ENCODE results near the gene NPHP1.
A peak's percentile ranks its signal among the peaks of the same experiment; 100 is the strongest.
"Not testable (repeated sequence)": the region's sequence is repeated elsewhere in the genome, so short reads cannot be mapped to it uniquely, and the experiment has no call there.

Gene NPHP1

DNA sequence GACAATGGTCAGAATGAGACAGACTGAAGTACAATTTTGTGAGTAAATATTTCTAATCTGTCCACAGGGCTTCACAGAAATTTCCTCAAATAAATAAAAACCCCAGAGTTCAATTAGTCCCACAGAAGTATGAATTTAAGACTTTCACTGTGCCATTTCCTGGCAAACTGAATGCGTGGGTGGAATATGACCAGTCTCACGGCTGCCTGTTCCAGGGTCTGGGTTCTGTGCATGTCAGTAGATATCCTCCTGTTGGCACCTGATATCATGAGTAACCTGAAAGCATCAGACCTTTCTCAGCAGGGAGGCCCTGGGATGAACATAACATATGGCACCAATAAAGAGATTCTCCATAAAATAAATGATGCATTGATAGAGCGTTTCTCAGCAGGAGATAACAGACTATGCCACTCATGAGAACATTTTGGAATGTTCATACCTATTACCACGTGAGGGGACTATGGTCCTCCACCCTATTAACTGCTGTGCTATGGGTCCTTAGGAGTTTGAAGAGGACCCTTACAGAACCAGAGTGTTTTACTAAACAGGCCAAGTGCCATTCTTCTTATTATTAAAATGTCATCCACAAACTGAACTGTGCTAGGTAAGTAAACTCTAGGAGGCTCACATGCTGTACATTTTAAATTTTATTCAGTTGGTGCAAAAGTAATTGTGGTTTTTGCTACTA, 78.6 kb downstream of the NPHP1 start:
- DNase-seq = no peak

DNA sequence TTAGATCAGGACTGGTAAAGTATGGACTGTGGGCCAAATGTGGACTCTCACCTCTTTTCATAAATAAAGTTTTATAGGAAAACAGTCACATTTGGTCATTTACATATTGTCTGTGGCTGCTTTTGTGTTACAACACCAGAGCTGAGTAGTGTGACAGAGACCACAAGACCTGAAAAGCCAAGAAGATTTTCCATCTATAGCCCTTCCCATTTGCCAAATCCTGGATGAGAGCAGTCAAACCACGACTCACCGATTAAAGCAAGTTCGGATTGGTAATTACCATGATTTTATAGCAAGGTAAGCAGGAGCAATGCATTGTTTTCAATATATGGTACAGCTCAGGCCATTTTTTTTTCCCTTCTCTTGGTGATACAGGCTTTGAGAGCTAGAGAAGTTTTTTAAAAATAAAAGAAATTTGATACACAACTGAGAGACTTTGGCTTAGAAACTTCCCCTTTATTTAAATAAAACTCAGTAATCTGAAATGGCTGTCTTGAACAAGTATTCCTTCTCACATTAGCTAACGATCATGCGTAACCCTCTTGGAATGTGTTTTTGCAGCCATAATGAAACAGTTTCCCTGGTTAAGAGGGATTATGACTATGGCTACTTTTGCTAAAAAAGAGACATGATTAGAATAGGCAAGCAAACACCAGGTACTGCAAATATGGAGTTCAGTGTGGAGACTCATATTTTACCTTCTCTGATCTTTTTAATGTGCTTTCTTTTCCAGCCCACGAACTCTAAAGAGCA, 79.7 kb downstream of the NPHP1 start:
- no peak for DNase-seq

DNA sequence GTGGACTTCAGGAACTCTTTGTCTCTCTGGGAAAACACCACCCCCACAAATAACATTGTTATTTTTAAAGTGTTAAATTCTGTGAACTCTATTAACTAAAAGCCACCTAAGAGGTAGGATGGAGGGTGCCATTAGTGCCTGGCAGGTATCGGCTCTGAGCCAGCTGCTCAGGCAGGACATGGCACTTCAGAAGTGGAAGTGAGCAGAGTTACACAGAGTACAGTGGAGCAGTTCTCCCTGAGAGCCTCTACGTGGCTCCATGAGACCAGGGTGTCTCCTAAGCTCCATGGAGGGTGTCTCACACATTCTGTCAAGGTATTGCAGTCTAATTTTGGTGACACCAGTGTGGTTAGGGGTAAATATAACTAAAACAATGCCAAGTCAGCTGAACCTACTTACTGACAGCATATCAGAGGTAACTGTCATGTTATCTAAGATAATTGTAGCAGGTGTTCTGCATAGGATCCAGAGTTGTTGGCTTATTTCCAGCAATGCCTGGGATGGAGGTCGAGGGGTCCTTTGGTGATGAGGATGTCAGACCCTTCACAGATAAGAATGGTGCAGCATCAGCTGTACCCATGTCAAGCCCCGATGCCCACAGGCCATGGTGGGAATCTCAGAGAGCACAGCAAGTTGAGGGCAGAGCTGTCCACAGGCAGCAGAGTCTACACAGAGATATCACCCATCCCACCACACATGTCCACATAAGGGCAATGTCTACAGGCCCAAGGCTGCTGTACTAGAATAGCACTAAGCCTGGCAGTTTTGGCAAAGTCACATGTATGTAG, 80.6 kb downstream of the NPHP1 start:
- no peak for DNase-seq

DNA sequence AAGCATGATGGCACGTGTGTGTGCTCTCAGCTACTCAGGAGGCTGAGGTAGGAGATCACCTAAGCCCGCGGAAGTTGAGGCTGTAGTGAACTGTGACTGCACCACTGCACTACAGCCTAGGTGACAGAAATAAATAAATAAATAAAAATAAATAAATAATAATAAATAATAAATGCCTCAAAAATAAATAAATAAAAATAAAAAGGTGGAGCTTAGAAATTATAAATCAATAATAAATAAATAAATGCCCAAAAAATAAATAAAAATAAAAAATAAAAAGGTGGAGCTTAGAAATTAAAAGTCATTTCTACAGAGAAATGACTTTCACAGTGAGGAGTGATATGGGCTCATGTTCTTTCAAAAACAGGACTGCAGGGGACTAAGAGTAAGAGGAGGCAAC, 83.2 kb downstream of the NPHP1 start:
- no peak for DNase-seq

DNA sequence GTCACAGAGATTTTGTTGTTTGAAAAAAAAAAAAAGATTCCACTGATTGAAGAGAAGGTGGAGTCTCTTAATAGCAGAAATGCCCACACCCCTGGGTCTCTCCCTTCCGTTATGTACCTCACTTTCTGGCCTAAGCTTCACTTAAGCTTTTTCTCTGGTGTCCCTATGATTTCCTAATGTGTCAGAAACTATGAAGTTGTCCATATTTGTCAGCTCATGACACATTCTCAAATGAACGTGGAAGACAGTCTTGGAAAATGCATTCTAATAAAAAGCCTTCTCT, 83.8 kb downstream of the NPHP1 start:
- no peak for DNase-seq

DNA sequence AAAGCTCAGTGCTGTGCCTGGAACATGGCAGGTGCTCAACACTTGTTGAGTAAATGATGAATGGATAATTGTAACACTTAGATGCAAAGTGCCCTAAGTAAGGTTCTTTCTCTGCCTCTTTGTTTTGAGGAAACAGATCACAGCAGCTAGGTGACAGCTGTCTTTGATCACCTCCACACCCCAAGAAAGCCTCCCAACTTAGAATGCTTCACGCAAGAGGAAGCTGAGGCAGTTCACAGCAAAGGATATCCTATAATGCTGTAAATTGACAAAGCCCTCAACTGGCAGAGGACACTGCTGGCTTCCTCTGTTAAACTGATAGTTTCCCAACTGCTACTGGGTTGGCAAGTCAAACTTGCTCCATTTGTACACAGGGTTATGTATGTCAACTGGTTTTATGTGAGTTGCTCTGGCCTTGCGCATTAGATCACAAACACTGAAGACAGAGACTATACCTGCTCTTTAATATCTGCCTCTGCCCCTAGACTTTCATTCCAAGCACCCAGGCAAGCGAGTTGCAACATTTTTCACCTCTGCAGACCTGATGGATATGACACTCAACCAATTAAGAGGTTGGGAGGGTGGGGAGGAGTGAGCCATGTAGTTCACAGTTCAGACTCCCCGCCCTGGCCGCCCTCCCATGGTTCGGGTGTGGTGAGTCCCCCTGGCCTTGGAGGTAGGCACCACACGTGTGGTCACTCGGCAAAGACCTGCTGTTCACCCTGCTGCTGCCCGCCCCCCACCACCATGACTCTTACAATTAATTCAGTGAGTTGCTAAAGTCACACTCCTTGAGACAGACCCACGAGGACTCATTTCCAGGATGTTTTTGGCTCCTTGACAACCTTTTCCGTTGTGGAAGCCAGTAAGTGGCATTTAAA, 84.4 kb downstream of the NPHP1 start:
- no peak for DNase-seq

DNA sequence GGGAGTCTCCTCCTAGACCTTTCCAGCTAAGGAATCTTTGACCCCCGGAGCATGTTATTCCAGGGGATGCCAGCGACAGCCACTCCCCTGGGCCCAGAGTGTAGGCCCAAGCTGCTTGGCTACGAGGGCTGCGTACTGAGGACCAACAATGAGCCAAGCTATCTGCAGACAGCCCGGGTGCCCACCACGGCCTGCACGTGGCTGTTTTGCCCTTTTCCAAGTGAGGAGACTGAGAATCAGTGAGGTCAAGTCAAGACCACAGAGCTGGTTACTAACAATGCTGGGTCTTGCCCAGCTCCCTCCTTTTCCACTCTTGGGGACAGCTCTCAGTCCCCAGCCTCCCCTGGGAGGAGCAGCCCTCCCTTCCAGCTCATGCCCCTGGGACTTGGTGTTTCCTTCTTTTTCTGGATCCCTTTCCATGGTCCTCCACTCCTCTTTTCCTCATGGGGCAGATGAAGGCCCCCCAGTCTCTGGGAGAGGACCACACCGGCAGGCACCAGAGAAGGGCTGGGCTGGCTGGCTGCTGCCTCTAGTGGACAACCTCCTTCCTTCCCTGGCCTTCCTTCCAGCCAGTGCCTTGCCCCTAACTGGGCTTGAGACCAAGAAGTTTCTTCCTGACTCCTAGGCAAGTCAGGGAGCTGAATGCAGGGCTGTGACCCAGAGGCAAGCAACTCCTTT, 88.6 kb downstream of the NPHP1 start:
- DNase-seq = no peak

DNA sequence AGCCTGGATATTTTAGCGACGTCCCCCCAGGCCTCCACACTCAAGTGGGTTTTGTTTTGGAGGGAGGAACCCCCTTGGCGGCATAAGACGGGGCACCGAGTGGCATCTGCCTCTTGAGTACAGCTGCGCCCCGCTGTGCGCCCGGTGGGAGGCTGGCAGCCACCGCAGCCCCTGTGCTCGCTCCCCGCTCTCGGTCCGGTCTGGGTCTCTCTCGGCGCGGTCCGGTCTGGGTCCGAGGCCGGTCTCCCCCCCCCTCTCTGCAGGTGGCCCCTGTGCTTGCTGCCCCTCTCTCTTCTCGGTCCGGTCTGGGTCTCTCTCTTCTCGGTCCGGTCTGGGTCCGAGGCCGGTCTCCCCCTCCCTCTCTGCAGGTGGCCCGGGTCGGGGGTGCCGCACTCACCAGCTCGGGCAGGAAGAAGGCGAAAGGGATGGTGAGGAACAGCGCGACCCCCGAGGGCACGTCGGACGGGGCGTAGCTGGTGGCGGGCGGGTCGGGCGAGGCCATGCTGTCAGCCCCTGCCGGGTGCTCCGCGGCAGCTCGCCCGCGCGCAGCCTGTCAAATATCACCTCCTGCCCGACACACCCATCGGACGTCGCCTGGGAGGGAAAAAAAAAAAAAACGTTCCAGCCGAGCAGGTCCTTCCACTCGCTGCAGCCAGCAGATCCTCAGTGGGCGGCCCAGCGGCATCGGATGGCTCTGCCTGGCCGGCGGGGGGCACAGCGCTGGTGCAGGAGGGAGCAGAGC, 89.4 kb downstream of the NPHP1 start, which contains the start of gene MALL:
TSS of gene MALL (minus strand) at position 532 of the 742 bp plus-strand sequence. CDS start at position 502, 30 bp downstream.
- DNase-seq = no peak

DNA sequence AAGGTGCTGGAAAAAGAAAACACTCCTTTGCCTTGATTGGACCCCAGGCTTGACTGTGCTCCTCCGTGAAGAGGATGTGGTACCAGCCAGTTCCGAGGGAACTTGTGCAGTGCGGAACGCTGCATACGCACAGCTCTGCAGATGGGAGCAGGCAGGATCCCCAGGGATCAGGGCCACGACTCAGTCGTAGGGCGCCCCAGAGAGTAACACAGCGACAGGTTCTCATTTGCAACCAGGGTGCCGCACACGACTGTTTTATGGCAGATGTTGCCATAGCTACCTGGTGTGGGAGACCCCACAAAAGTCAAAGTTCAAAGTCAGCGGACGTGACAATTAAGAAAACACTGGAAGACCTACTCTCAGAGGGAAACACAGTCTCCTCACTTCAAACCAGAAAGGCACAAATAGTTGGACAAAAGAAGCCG, 90.0 kb downstream of the NPHP1 start:
- no peak for DNase-seq

DNA sequence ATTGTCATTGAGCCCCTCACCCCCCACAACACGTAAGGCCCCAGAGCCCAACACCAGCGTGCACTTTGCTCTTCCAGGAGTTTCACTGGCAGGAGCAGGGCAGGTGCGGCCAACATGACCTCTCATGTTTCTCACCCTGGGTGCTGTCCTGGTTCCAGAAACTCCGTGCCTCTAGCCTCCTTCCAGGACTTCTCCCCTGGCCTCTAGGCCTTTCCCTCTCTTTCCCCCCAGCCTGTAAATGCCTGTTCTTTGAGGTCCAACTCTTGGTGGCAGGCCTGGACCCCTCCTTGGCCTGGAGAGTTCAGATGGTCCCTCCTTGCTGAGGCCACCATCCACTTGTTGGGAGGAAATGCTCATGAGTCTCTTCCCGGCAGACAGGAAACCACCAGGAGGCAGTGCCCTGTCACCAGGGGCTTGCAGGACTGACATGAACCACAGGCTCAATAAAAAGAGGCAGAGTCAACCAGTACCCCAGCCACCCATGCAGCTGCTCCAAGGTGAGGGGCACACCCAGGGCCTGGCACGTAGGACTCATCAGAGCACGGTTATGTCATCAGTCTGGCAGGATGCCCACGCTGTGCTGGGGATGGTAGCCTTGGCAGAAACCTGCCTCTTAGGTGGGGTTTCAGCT, 90.7 kb downstream of the NPHP1 start:
- no peak for DNase-seq

DNA sequence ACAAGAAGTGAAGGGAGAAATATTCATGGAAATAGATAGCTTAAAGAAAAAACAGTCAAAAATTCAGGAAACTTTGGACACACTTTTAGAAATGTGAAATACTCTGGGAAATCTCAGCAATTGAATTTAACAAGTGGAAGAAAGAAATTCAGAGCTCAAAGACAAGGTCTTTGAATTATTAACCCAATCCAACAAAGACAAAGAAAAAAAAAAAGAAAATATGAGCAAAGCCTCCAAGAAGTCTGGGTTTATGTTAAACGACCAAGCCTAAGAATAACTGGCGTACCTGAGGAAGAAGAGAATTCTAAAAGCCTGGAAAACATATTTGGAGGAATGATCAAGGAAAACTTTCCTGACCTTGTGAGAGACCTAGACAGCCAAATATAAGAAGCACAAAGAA, 96.5 kb downstream of the NPHP1 start:
- not testable (repeated sequence) for DNase-seq

DNA sequence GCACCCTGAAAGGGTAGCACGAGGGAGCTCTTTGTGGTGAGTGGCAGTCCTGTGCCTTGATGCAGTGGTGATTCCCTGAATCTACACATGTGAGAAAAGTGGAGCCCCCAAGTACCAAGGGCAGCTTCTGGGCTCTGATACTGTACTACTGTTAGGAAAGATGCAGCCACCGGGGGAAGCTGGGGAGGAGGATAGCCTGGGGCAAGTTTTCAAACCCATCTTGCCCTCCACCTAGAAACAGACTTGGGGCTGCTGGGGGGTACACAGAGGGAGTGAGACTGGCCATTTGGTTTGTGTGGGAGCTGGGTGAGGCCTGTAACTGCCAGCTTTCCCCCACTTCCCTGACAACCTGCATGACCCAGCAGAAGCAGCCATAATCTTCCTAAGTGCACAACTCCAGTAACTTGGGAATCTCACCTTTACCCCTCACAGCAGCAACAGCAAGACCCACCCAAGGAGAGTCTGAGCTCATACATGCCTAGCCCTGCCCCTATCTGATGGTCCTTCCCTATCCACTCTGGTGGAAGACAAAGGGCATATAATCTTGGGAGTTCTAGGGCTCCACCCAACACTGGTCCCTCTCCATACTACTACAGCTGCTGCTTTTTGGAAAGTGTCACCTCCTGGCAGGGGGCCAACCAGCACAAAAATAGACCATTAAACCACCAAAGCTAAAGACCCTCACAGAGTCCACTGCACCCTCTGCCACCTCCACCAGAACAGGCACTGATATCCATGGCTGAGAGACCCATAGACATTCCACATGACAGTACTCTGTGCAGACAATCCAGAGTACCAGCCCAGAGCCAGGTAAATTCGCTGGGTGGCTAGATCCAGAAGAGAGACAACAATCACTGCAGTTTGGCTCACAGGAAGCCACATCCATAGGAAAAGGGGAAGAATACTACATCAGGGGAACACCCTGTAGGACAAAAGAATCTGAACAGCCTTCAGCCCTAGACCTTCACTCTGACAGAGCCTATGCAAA, 97.4 kb downstream of the NPHP1 start:
- no peak for DNase-seq

DNA sequence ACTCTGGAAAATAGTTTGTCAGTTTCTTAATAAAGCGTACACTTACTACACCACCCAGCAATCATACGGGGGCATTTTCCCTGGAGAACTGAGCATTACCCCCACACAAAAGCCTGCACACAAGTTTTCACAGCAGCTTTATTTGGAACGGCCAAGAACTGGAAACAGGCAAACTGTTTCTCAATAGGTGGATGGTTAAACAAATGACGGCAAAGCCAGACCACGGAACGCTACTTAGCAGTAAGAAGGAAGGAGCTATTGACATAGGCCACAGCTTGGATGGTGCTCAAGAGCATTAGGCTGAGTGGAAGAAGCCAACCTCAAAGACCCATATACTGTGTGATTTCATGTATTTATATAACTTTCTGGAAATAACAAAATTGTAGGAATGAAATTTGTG, 98.2 kb downstream of the NPHP1 start:
- DNase-seq = no peak

DNA sequence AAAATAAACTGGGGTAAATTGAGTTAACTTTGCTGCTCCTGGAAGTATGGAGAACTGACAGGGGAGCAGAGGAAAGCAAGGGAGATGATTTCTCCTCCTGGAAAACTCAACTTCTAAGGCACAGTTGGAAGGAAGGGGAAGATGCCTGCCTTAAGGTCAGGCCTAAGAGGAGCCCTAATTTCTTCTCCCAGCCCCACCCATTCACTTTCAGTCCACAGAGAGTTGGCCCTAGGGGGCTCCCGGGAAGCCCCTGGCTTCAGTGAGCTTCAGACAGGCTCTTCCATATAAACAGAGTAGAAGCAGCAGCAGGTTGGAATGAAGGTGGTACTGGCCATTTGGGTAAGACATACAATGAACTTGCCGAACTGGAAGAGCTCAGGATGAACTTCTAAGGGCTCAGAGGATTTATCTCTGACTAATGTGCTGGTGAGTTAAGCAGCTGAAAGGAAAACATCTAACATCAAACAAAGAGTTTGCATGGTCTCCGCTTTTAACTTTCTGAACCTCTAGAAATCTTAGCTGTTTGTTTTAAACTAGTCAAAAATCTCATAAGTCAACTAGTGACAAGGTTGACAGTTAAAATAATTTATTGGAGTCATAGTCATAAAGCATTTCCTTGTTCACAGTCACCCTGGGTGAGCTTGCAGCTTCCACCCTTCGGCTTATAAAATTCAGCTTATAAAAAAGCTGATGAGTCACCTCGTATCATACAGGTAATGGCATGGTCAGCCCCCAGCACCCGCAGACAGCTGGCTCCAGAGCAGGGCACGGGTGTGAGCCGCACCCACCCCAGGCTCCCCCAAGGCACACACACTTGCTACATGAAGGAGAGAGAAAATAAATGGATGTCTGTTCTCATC, 99.0 kb downstream of the NPHP1 start:
- peak in 1 of 5 experiments; percentile 8 for DNase-seq

DNA sequence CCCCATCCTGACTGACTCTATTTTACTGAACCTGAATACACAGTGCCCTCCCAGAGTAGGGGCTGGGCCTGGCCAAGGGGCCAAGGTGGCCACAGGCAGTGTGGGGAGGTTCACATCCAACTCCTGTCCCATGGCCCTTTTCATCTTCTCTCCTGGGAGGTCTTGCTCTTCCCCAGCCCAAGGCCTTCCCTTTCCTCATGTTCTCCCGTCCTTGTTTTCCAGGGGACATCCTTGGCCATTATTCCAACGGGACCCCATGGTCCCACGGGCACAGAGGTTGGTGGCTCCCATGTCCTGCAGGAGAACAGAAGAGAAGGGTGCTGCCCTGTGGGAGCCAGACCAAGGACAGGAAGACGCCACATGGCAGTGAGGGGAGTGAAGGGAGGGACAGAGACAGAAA, 99.6 kb downstream of the NPHP1 start:
- no peak for DNase-seq

DNA sequence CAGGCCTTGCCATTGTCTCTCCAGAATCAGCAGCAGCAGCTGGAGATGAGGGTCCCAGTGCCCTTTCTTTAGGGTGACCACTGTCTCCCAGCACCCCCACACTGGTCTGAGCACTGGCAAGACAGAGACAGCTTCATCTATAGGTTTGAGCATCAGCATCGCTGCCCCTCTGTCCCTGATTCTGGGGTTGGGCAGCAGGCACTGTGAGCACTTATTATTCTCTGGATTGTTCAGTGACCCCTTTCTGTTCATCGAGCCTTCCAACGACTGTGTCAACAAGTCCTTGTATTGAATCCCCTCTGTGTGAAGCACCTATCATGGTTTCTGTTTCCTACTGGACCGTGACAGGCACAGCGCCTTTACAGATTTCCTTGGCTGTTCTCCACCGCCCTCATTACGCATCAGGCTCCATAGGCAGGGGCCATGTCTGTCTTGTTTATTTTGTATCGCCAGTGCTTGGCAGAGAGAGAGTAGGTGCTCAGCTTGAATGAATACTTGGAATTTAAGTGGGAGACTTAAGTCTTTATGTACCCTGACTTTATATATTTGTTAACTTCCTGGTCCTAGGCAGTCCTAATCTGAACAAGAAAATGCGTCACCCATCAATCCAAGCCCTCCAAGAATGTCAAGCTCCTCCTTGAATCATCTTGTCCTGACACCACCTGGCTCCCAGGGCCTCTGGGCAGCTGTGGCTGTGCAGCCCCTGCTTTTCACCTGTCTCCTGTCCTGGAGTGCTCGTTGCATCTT, 100.6 kb downstream of the NPHP1 start:
- no peak for DNase-seq

DNA sequence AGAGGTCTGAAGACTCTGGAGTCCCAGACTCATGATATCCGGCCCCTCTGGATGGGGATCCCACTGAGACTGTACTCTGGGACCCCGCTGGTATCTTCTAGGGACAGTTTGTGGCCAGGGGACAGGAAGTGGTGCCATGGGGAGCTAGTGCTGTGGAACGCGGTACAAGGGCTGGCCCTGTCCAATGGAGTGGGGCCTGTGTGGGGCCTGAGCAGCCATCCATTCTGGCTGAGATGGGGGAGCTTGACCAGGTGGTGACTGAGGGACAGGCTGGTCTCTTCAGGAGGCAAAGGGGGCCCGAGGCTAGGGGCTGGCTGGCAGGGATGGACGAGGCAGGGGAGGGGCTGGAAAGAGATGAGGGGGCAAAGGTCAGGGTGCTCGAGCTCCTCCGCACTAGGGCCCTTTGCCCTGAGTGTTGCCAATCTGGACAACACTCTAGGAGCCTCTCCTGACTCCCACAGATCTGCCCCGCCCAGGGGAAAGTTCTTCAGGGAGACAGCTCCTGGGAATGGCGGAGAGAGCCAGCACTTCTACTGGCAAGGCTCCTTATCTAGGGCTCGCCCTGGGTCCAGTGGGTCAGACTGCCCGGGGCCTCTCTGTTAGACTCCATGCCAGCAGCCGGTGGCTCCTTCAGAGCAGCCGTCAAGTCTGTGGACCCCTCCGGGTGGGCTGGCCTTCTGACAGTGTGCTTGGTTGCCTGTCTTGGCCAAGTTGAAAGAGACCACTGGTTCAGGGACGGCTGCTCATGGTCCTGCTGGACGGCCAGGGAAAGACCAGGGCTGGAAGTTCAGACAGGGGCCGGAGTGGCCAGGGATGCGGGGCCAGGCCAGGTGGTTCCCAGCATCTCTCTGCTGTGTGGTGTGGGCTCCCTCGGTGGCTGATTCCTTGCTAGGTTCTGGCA, 101.5 kb downstream of the NPHP1 start:
- DNase-seq = no peak

Data from T-helper 2 cell (primary cell).